ENCODE data around the gene TIAL1.
A peak's percentile ranks its signal among the peaks of the same experiment; 100 is the strongest.

TIAL1 gene, protein sequence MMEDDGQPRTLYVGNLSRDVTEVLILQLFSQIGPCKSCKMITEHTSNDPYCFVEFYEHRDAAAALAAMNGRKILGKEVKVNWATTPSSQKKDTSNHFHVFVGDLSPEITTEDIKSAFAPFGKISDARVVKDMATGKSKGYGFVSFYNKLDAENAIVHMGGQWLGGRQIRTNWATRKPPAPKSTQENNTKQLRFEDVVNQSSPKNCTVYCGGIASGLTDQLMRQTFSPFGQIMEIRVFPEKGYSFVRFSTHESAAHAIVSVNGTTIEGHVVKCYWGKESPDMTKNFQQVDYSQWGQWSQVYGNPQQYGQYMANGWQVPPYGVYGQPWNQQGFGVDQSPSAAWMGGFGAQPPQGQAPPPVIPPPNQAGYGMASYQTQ

DNA sequence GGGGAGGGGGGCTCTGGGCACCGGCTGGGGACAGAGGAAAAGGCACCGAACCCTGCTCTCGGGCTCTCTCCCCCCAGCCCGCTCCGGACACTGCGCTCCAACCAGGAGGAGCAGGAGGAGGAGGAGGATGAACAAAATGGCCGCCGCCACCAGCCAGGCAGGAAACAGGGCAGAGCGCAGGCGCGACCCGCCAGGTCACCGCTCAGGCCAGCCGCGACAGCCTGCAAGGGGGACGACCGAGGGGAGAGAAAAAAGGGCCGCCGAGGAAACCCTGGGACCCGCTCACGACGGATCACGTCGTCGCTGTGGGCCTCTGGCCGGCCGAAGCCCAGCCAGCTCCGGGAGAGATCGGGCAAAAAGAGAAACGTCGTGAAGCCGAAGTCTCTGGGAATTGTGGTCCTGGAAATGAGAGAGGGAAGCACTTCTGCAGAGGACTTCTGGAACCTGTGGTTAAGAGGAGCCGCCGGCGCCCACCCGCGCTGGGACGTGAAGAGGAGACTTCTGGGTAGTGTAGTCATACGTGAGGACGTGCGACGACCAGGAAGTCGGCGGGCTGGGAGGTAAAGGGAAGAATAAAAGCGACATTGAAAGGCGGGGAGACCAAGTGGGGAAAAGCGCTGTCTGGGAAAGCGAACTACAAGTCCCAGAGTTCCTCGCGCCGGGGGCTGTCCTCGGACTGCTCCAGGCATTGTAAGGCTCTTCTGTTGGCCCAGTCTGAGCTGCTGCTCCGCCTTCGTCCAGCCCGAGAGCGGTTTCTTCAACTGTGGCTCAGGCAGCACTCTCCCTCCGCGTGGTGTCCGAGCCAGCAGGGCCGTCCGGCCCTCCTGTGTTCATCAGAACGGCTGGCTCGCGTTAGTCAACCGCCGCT is at the start of gene TIAL1:
TIAL1 (minus strand) TSS at position 428 of the 868 bp plus-strand sequence. CDS start 499 bp downstream, outside the sequence.
- peaks cover 16 to 41% of the 10 kb centered on the region in 2 donors for H3K36me3 Mint-ChIP-seq
- ATAC-seq (replicated peaks), result peak; percentile 88 to 90
- no peaks in the 10 kb centered on the region for H3K27me3 Mint-ChIP-seq
- H3K4me3 Mint-ChIP-seq, result peak within 1 kb of the TSS; percentile 96 to 98
- H3K27ac Mint-ChIP-seq, result peak within 1 kb of the TSS; percentile 99
- peak; percentile 93 for DNase-seq
- H3K4me1 Mint-ChIP-seq, result peaks cover 27 to 51% of the 10 kb centered on the region in 2 donors
- H3K9me3 Mint-ChIP-seq, result no peaks in the 10 kb centered on the region

DNA sequence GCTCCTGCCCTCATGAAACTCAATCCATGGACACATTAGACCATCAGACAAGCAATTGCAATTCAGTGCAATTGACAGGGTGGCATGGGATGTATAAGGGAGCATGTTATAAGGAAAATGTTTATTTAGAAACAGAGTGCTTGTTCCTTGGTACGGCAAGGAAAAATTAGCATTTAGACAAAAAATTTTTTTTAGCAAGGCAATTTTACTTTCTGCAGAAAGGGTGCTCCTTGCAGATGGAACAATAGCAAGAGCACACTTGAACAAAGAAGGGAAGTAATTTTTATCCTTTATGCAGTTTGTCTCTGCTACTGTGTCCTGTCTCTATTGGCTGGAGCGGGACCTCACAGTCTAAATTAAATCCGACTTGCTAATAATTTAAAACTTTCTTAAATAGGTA is 48.2 kb upstream of the TIAL1 start:
- no peak overlapping the region for H3K27ac Mint-ChIP-seq
- no peak overlapping the region for H3K4me3 Mint-ChIP-seq
- no peak for DNase-seq

DNA sequence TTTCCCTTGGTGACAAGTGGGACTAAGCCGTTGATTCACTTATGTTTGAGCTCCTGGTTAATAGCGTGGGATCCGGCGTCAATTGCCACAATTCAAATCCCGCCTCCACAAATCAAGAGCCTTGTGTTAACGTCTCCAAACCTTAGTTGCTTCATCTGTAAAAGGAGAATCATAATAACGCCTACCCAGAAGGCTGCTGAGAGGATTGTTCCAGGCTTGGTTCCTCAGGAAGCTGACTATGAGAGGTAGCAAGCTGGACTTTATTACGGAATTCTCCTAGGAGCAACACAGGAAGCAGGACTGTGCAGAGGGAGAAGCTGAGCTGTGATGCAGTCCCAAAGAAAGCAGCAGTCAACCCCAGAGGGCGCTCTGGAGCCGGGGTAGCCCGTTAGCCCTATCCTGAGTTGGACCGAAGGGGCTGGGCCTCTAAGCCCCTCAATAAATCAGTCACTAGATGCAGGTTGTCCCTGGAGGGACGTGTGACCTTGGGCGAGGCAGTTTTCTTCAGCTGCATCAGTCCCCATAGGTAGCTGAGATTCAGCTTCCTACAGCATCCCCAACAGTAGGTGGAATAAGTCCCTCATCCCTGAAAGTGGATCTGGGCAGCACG is 47.5 kb upstream of the TIAL1 start:
- H3K4me1 Mint-ChIP-seq, result no peaks in the 10 kb centered on the region
- no peaks in the 10 kb centered on the region for H3K9me3 Mint-ChIP-seq
- no peak overlapping the region for H3K27ac Mint-ChIP-seq
- no peak overlapping the region for H3K4me3 Mint-ChIP-seq
- no peak for DNase-seq
- ATAC-seq (replicated peaks), result no peak
- peaks cover 0 to 4% of the 10 kb centered on the region in 2 donors for H3K27me3 Mint-ChIP-seq
- no peaks in the 10 kb centered on the region for H3K36me3 Mint-ChIP-seq

More for the DNA sequence above, 48.2 kb upstream of the TIAL1 start:
- no peaks in the 10 kb centered on the region for H3K9me3 Mint-ChIP-seq
- H3K4me1 Mint-ChIP-seq, result peaks cover 0 to 2% of the 10 kb centered on the region in 2 donors
- ATAC-seq (replicated peaks), result no peak
- peaks cover 0 to 4% of the 10 kb centered on the region in 2 donors for H3K27me3 Mint-ChIP-seq
- H3K36me3 Mint-ChIP-seq, result no peaks in the 10 kb centered on the region

DNA sequence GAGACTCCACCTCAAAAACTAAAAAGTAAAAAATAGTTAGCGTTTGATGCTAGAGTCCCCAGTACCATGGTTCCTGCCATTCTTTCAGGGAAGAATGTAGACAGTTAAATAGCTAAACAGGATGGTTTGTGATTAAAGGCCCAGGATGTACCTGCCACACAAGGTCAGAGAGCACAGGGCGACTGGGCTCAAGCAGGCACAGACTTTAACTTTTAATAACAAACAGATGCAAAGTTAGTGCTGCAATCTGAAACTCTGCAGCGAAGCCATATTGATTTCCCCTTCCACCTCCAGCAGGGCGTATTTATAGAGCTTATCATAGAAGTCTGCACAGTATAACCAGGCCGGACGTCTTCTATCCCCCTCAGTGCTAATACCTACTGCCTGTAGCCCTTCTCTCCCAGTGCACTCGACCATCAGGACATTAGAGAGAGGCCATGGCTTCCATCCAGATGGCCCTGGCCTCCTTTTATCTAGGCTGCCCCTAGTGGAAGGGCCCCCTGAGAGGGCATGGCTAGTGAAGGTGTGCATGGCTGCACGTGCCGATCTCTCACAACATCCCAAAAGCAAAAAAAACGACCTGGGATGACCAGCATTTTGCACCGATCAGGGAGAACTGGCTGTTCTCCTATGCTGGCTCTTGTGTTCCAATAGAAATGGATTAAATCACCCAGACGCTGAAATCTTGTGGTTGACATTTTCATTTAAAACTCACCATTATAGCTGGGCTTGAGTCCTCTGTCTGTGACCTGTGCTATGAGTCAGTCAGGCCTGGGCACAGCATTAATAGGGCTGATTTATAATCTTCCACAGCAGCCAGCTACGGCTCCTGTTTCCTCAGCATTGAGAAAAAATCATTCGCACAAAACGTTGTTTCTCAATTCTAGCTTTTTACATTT is 46.8 kb upstream of the TIAL1 start:
- no peaks in the 10 kb centered on the region for H3K4me1 Mint-ChIP-seq
- no peaks in the 10 kb centered on the region for H3K9me3 Mint-ChIP-seq
- H3K27me3 Mint-ChIP-seq, result peaks cover 0 to 4% of the 10 kb centered on the region in 2 donors
- H3K27ac Mint-ChIP-seq, result no peak overlapping the region
- H3K4me3 Mint-ChIP-seq, result no peak overlapping the region
- DNase-seq (no peak), ATAC-seq (replicated peaks) (no peak)
- no peaks in the 10 kb centered on the region for H3K36me3 Mint-ChIP-seq

DNA sequence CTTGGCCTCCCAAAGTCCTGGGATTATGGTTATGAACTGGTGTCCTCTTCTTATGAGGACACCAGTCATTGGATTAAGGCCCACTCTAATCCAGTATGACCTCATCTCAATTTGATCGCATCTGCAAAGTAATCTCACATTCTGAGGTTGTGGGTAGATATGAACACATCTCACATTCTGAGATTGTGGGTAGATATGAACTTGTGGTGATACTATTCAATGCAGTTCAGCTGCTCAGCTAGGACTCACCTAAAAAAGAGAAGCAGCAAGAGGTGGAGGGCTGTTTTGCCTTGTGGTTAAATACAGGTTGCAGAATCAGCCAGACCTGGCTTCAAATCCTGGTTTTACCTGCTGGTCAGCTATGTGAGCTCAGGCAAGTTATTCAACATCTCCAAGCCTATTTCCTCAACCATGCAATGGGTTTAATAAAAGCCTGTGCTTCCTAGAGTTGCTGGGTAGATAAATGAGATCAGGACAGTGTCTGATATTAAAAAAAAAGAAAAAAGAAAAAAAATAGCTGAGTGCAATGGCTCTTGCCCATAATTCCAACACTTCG is 45.9 kb upstream of the TIAL1 start:
- H3K9me3 Mint-ChIP-seq, result no peaks in the 10 kb centered on the region
- peaks cover 0 to 4% of the 10 kb centered on the region in 2 donors for H3K27me3 Mint-ChIP-seq
- DNase-seq (no peak), ATAC-seq (replicated peaks) (no peak)
- no peaks in the 10 kb centered on the region for H3K4me1 Mint-ChIP-seq
- H3K27ac Mint-ChIP-seq, result no peak overlapping the region
- no peak overlapping the region for H3K4me3 Mint-ChIP-seq
- H3K36me3 Mint-ChIP-seq, result no peaks in the 10 kb centered on the region

DNA sequence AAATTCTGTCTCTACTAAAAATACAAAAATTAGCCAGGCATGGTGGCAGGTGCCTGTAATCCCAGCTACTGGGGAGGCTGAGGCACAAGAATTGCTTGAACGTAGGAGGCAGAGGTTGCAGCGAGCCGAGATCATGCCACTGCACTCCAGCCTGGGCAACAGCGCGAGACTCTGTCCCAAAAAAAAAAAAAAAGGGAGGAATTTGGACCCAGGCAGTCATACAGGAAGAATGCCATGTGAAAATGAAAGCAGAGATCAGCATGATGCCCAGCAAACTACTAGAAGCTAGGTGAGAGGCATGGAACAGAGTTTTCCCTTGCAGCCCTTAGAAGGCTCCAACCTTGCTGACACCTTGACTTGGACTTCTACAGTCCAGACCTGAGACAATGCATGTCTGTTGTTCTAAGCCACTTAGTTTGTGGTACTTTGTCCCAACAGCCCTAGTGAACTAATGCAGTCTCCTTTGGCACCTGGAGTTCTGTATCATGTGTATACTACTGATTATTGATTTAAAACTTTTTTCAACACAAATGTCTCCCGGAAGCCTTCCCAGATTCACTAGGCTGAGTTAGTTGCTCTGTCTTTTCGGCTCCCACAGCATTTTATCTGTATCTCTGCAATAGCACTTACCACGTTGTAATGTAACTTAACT is 44.2 kb upstream of the TIAL1 start:
- Mint-ChIP-seq H3K27me3 (peaks cover 0 to under 1% of the 10 kb centered on the region in 2 donors), H3K4me1 (no peaks in the 10 kb centered on the region), H3K9me3 (no peaks in the 10 kb centered on the region), H3K36me3 (no peaks in the 10 kb centered on the region), H3K4me3 (no peak overlapping the region), H3K27ac (no peak overlapping the region)
- DNase-seq (no peak), ATAC-seq (replicated peaks) (no peak)

DNA sequence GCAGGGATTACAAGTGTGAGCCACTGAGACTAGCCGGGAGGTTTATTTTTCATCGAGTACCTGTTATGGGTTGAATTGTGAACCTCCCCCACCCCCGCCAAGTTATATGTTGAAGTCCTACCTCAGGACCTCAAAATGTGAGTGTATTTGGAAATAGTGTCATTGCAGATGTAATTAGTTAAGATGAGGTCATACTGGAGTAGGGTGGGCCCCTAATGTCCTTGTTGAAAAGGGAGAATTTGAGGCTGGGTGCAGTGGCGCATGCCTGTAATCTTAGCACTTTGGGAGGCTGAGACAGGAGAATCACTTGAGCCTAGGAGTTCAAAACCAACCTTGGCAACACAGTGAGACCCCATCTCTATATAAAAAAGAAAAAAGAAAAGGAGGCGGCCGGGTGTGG is 43.6 kb upstream of the TIAL1 start:
- no peaks in the 10 kb centered on the region for H3K4me1 Mint-ChIP-seq

DNA sequence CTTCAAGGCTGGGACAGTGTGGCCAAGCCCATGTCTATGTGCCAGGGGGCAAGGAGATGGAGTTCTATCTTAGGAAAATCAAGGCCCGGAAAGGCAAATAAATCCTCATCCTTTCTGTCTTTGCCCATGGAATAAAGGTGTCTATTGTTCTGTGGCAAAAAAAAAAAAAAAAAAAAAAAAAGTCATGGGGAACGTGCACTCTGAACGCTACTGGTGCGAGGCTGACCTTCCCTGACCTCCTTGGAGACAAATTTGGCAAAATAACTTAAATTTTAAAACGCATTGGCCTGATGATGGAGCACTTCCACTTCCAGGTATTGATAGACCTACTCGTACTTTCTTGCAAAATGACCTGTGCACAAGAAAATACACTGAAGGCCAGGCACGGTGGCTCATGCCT is 42.2 kb upstream of the TIAL1 start:
- ATAC-seq (replicated peaks), result no peak
- no peaks in the 10 kb centered on the region for H3K36me3 Mint-ChIP-seq
- no peaks in the 10 kb centered on the region for H3K27me3 Mint-ChIP-seq
- no peaks in the 10 kb centered on the region for H3K4me1 Mint-ChIP-seq
- H3K27ac Mint-ChIP-seq, result no peak overlapping the region
- H3K4me3 Mint-ChIP-seq, result no peak overlapping the region
- H3K9me3 Mint-ChIP-seq, result no peaks in the 10 kb centered on the region
- DNase-seq, result no peak

More for the DNA sequence above, 43.6 kb upstream of the TIAL1 start:
- ATAC-seq (replicated peaks) (no peak), DNase-seq (no peak)
- no peak overlapping the region for H3K4me3 Mint-ChIP-seq
- H3K27ac Mint-ChIP-seq, result no peak overlapping the region
- no peaks in the 10 kb centered on the region for H3K27me3 Mint-ChIP-seq
- H3K9me3 Mint-ChIP-seq, result no peaks in the 10 kb centered on the region
- H3K36me3 Mint-ChIP-seq, result no peaks in the 10 kb centered on the region

DNA sequence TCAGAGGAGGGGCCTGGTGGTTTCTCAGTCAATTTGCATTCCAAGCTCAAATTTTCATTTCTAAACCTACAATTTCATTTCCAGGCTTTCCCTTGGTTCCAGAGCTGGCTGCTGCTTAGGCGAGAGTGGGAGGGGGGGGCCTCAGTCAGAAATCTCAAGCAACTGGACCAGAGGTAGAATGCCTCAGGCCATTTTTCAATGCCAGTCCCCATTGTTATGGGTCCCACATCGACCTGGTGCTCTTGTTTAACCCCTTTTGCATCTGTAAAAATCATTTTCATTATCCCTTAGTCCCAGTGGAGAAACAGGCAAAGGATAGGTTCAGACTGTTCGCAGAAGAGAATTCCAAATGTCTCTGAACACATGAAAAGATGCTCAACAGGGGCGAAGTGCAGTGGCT is 40.9 kb upstream of the TIAL1 start:
- Mint-ChIP-seq H3K4me3 (no peak overlapping the region), H3K36me3 (no peaks in the 10 kb centered on the region), H3K27me3 (no peaks in the 10 kb centered on the region), H3K9me3 (no peaks in the 10 kb centered on the region), H3K4me1 (no peaks in the 10 kb centered on the region), H3K27ac (no peak overlapping the region)
- DNase-seq (no peak), ATAC-seq (replicated peaks) (no peak)

DNA sequence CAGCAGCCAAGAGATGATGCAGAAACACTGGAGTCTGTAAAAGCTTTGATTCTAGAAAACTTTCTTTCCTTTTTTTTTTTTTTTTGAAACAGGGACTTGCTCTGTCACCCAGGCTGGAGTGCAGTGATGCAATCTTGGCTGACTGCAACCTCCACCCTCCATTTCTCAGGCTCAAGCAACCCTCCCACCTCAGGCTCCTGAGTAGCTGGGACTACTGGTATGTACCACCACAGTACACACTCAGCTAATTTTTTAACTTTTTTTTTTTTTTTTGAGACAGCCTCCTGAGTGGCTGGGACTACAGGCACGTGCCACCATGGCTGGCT is 37.4 kb upstream of the TIAL1 start:
- H3K36me3 Mint-ChIP-seq, result no peaks in the 10 kb centered on the region
- H3K9me3 Mint-ChIP-seq, result no peaks in the 10 kb centered on the region
- no peak for DNase-seq
- H3K4me1 Mint-ChIP-seq, result no peaks in the 10 kb centered on the region
- no peak overlapping the region for H3K27ac Mint-ChIP-seq
- H3K27me3 Mint-ChIP-seq, result no peaks in the 10 kb centered on the region
- no peak overlapping the region for H3K4me3 Mint-ChIP-seq
- ATAC-seq (replicated peaks), result no peak

DNA sequence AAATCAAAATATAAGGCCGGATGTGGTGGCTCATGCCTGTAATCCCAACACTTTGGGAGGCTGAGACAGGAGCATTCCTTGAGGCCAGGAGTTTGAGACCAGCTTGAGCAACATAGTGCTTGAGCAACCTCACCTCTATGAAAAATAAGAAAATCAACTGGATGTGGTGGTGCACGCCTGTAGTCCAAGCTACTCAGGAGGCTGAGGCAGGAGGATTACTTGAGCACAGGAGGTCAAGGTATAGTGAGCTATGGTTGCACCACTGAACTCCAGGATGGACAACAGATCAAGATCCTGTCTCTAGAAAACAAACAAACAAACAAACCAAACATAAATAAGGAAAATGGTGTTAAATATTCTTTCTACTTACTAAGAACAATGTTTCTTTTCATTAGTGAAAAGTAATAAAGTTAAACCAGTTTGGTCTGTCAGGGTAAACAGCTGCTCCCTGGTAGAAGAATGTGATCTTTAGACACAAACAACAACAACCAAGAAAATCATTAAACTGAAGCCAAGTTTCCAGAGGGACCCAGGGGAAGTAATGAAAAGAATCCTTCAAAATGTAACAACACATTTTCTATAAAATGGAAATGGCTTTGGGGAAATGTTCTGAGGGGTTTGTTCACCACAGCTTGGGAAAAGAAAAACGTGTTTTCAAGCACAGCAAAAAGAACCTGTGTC is 36.9 kb upstream of the TIAL1 start:
- Mint-ChIP-seq H3K27ac (peak overlapping the region; percentile 42), H3K27me3 (no peaks in the 10 kb centered on the region), H3K4me1 (no peaks in the 10 kb centered on the region), H3K4me3 (no peak overlapping the region), H3K9me3 (no peaks in the 10 kb centered on the region), H3K36me3 (no peaks in the 10 kb centered on the region)
- ATAC-seq (replicated peaks), result no peak
- DNase-seq, result no peak

DNA sequence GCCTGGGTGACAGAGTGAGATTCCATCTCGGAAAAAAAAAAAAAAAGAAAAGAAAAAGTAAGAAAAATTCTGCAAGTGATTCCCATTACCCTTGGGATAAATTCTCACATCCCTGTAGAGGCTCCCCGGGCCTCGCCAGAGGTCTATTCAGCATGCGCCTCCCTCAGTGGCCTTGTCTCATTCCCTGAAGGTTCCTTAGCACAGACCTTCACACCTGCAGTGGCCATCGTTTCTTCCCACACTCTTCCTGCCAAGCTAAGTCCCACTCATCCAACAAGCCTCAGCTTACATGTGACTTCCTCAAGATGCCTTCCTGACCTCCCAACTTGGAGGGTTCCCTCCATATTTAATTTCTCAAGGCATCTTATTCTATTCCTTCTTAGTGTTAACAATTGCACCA is 33.5 kb upstream of the TIAL1 start:
- Mint-ChIP-seq H3K27me3 (no peaks in the 10 kb centered on the region), H3K27ac (no peak overlapping the region), H3K36me3 (no peaks in the 10 kb centered on the region), H3K4me1 (no peaks in the 10 kb centered on the region), H3K4me3 (no peak overlapping the region), H3K9me3 (no peaks in the 10 kb centered on the region)
- no peak for DNase-seq
- no peak for ATAC-seq (replicated peaks)
